ENCODE data around the gene TOR2A. TPM values are rescaled to one million over a fixed set of nuclear protein-coding genes. Genes with fewer than 3 reads are reported as not detected.

TOR2A gene
- 11.3 TPM for total RNA-seq

GRCh38 chr9:127734747-127735529 is at the start of gene TOR2A:
Gene TOR2A, minus strand, starts transcription at chr9:127735294. Its CDS starts 24 bp downstream, at chr9:127735270.

GRCh38 chr9:127778280-127779135 is 43.4 kb upstream of the TOR2A start, which contains the start of gene SH2D3C:
Gene SH2D3C, minus strand, starts transcription at chr9:127778666. Its CDS starts 39 bp downstream, at chr9:127778627.

GRCh38 chr9:127715470-127716337 is 19.4 kb downstream of the TOR2A start, which contains the start of the genes PTRH1 and TTC16:
Gene PTRH1, minus strand, starts transcription at chr9:127715663. Its CDS starts 24 bp downstream, at chr9:127715639.
Gene TTC16, plus strand, starts transcription at chr9:127716079. Its CDS starts 67 bp downstream, at chr9:127716146.

GRCh38 chr9:127706836-127707241 is 28.3 kb downstream of the TOR2A start, which contains the start of gene CFAP157:
Gene CFAP157, plus strand, starts transcription at chr9:127706988. Its CDS starts 44 bp downstream, at chr9:127707032.

Other genes starting within 250 kb of the TOR2A start
- gene STXBP1, start 123.0 kb downstream of the TOR2A start, total RNA-seq = 165 TPM
- 0.94 TPM for gene CFAP157, start 28.3 kb downstream of the TOR2A start, total RNA-seq
- gene PTRH1, start 19.6 kb downstream of the TOR2A start, total RNA-seq = 6.9 TPM
- not detected for gene TTC16, start 19.2 kb downstream of the TOR2A start, total RNA-seq
- 11.3 TPM for gene SH2D3C, start 43.4 kb upstream of the TOR2A start, total RNA-seq
- 66.7 TPM for gene CDK9, start 50.7 kb upstream of the TOR2A start, total RNA-seq
- 31.0 TPM for gene FPGS, start 67.6 kb upstream of the TOR2A start, total RNA-seq
- gene ENG, start 119.4 kb upstream of the TOR2A start, total RNA-seq = 1.9 TPM
- gene AK1, start 142.4 kb upstream of the TOR2A start, total RNA-seq = 22.5 TPM
- gene ST6GALNAC6, start 164.3 kb upstream of the TOR2A start, total RNA-seq = 31.6 TPM
- 10.0 TPM for gene ST6GALNAC4, start 181.7 kb upstream of the TOR2A start, total RNA-seq
- gene PIP5KL1, start 195.5 kb upstream of the TOR2A start, total RNA-seq = 3.4 TPM
- 13.5 TPM for gene DPM2, start 202.6 kb upstream of the TOR2A start, total RNA-seq
- 7.2 TPM for gene EEIG1, start 245.7 kb upstream of the TOR2A start, total RNA-seq